Muscle of leg (tissue), 11 donors: ENCODE measurements around the gene ZFP3. TPM values are rescaled to one million over a fixed set of nuclear protein-coding genes. Genes with fewer than 3 reads are reported as not detected.
"Not testable (repeated sequence)": the region's sequence is repeated elsewhere in the genome, so short reads cannot be mapped to it uniquely, and the experiment has no call there.

Experiments
- DNase-seq: peaks from one replicate; pipeline ENCODE4 v3.0.0; 2013
- H3K27ac ChIP-seq: one replicate; pipeline ENCODE4 v1.5.1; 2013; ENCODE audit warnings: mild to moderate bottlenecking, low read length, control low read depth
- H3K27me3 ChIP-seq: one replicate; pipeline ENCODE4 v1.6.1; 2013; ENCODE audit warnings: low read length; ENCODE audit not compliant: control insufficient read depth, insufficient read depth
- H3K36me3 ChIP-seq: one replicate; pipeline ENCODE4 v1.6.1; 2013; ENCODE audit warnings: low read length; ENCODE audit not compliant: control insufficient read depth, insufficient read depth
- H3K4me1 ChIP-seq: one replicate; pipeline ENCODE4 v1.6.1; 2013; ENCODE audit warnings: low read length; ENCODE audit not compliant: control insufficient read depth, insufficient read depth
- H3K4me3 ChIP-seq: one replicate; pipeline ENCODE4 v1.5.1; 2013; ENCODE audit warnings: low read length, control low read depth
- H3K9me3 ChIP-seq: replicated peaks from 2 replicates; pipeline ENCODE4 v1.6.1; 2013; ENCODE audit warnings: low read depth, low read length; ENCODE audit not compliant: control insufficient read depth
- WGBS: methylation state at CpG from one replicate; pipeline ENCODE4 v1.1.5; 2013; ENCODE audit warnings: missing lambda C conversion rate; ENCODE audit not compliant: insufficient coverage; 5-methylcytosine and 5-hydroxymethylcytosine counted together
- polyA plus RNA-seq, 8 donors: library from polyadenylated mRNA; unstranded; fragments of 120-200 nt; gene quantifications; one replicate each; pipeline versions ENCODE4 v1.2.1 to v1.2.3, GENCODE V29; 2013; ENCODE audit warnings: inconsistent platforms in 1 of 8, low replicate concordance in 1 of 8; ENCODE audit not compliant: insufficient read length in 8 of 8, insufficient read depth in 1 of 8
- total RNA-seq: library from RNA; stranded (reverse); fragments of 120-200 nt; gene quantifications from one replicate; pipeline ENCODE4 v1.2.4, GENCODE V29; 2013

ZFP3 gene
- total and polyA plus RNA-seq, 9 donors = 6.3 to 12.6 (median 10.0) TPM

DNA sequence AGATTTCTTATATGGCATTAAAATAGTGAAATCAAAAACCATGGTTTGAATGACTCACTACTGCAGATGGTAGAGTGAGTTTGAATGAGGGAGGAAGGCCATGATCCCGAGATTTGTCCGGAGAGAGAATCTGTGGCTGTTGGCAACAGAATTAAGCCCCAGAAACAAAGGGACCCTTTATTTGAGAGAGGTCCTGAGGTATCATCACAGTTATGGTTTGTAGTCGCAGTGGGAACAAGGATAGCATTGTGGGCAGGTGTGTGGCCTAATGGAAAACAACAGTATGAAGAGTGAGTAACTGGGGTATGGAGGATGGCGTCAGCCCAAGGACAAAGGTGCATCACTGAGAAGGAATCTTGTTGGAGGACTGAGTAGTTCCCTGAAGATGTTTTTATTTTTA is 8.5 kb upstream of the ZFP3 start:
- no peak overlapping the region for H3K27ac ChIP-seq
- WGBS = 80% methylated on average over 3 of the region's 4 CpGs

DNA sequence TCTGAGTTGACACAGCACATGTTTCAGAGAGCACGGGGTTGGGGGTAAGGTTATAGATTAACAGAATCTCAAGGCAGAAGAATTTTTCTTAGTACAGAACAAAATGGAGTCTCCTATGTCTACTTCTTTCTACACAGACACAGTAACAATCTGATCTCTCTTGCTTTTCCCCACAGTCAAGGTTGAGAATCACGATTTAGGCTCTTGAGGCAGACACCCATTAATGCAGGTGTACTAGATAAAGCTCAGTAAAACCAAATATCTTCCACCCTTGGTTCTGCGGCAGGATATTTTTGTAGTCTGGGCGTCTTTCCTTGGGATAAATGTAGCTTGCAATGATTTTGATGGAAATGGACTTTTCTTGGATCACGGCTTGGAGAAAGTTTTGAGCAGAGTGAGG is 2.8 kb upstream of the ZFP3 start:
- not testable (repeated sequence) for H3K9me3 ChIP-seq, DNase-seq, H3K36me3 ChIP-seq, H3K4me3 ChIP-seq, H3K27ac ChIP-seq, H3K27me3 ChIP-seq
- 100% methylated on average over 3 of the region's 5 CpGs for WGBS
- H3K4me1 ChIP-seq = peaks cover 11% of the 10 kb centered on the region

More for the DNA sequence above, 8.5 kb upstream of the ZFP3 start:
- no peaks in the 10 kb centered on the region for H3K9me3 ChIP-seq
- no peak overlapping the region for H3K4me3 ChIP-seq
- H3K36me3 ChIP-seq = no peaks in the 10 kb centered on the region
- no peaks in the 10 kb centered on the region for H3K4me1 ChIP-seq
- no peak for DNase-seq
- H3K27me3 ChIP-seq = no peaks in the 10 kb centered on the region

DNA sequence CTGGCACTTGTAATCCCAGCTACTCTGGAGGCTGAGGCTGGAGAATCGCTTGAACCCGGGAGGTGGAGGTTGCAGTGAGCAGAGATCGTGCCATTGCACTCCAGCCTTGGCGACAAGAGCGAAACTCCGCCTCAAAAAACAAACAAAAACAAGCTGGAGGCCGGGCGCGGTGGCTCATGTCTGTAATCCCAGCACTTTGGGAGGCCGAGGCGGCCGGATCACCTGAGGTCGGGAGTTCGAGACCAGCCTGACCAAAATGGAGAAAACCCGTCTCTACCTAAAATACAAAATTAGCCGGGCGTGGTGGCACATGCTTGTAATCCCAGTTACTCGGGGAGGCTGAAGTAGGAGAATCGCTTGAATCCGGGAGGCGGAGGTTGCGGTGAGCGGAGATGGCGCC is 992 bp upstream of the ZFP3 start:
- not testable (repeated sequence) for H3K36me3 ChIP-seq, H3K9me3 ChIP-seq, H3K4me3 ChIP-seq, DNase-seq, H3K27me3 ChIP-seq, H3K27ac ChIP-seq
- 100% methylated on average over 11 of the region's 24 CpGs for WGBS
- peaks cover 11% of the 10 kb centered on the region for H3K4me1 ChIP-seq

DNA sequence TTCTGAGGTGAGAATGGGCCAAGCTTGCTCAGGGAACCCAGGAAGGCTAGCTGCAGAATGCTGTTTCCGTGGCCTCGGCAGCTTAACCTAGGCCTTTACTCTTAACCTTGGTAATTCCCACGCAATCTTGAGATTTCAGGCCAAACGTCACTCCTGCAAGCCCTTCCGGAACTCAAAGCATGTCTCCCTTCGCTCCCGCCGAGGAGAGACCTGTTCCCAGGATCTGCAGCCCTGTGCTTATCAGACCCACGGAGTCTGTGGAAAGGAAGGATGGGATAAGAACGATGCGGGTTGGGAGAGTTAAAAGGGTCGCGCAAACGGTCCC is 524 bp upstream of the ZFP3 start:
- Histone ChIP-seq H3K4me1 (peaks cover 11% of the 10 kb centered on the region), H3K4me3 (peak overlapping the region; percentile 89), H3K27me3 (no peaks in the 10 kb centered on the region), H3K9me3 (peaks cover 2% of the 10 kb centered on the region), H3K36me3 (peaks cover 4% of the 10 kb centered on the region), H3K27ac (peak overlapping the region; percentile 94)
- DNase-seq = no peak
- WGBS = 14% methylated on average over 13 of the region's 14 CpGs

DNA sequence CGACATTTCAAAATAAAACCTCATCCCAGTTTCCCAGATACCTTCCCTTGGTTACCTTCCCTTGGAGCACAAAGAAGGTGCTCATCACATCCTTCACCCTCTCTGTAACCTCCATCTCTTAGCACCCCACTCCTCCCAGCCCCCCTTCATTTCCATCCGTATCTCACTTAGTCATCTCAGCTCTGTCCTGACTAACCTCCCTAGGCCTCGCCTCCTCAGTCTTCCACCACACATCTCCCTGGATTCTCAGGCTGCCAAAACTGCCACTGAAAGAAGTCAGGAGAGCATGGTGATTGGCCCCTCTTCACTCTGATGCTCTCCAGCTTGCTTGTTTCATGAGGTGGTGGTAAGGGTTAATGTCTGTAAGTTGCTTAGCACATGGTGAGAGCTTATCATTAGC is 2.3 kb downstream of the ZFP3 start:
- WGBS = 80% methylated on average over 1 of the region's 3 CpGs
- no peak for DNase-seq

DNA sequence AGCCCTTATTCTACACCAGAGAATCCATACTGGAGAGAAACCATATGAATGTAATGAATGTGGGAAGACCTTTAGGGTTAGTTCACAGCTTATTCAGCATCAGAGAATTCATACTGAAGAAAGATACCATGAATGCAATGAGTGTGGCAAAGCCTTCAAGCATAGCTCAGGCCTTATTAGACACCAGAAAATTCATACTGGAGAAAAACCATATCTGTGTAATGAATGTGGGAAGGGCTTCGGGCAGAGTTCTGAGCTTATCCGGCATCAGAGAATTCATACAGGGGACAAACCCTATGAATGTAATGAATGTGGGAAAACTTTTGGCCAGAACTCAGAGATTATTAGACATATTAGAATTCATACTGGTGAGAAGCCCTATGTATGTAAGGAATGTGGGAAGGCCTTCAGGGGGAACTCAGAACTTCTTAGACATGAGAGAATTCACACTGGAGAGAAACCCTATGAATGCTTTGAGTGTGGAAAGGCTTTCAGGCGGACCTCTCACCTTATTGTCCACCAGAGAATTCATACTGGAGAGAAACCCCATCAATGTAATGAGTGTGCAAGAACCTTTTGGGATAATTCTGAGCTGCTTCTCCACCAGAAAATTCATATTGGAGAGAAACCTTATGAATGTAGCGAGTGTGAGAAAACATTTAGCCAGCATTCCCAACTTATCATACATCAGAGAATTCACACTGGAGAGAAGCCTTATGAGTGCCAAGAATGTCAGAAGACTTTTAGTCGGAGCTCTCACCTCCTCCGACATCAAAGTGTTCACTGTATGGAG is 14.1 kb downstream of the ZFP3 start:
- Histone ChIP-seq H3K36me3 (peaks cover 48% of the 10 kb centered on the region), H3K9me3 (peaks cover 83% of the 10 kb centered on the region), H3K4me1 (peaks cover 5% of the 10 kb centered on the region), H3K27ac (no peak overlapping the region), H3K27me3 (no peaks in the 10 kb centered on the region), H3K4me3 (no peak overlapping the region)
- WGBS = no CpG with 5 or more reads among the region's 6 CpGs
- DNase-seq = no peak

More for the DNA sequence above, 2.3 kb downstream of the ZFP3 start:
- Histone ChIP-seq H3K27ac (no peak overlapping the region), H3K4me1 (peaks cover 11% of the 10 kb centered on the region), H3K36me3 (peaks cover 6% of the 10 kb centered on the region), H3K9me3 (peaks cover 14% of the 10 kb centered on the region), H3K27me3 (no peaks in the 10 kb centered on the region), H3K4me3 (no peak overlapping the region)

DNA sequence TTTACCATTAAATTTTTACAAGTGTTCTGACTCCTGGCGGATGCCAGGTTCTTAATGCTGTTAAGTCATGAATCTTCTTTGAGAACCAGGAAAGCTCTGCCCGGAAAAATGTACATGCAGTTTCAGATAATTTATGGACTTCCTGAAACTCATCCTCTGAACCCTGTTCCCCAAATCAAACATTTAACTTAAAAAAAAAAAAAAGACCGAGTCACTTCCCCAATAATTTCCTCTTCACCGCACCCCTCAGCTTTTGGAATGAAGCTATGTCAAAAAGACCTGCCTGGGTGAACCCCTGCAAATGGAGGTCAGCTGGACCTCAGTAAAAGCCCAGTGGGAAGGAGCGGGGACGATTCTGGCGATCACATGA is 18.4 kb downstream of the ZFP3 start:
- 15% methylated on average over 4 of the region's 7 CpGs for WGBS
- Histone ChIP-seq H3K27me3 (no peaks in the 10 kb centered on the region), H3K36me3 (peaks cover 17% of the 10 kb centered on the region), H3K27ac (peak overlapping the region; percentile 17), H3K4me3 (peak overlapping the region; percentile 81), H3K9me3 (peaks cover 46% of the 10 kb centered on the region), H3K4me1 (peaks cover 5% of the 10 kb centered on the region)
- DNase-seq = no peak

DNA sequence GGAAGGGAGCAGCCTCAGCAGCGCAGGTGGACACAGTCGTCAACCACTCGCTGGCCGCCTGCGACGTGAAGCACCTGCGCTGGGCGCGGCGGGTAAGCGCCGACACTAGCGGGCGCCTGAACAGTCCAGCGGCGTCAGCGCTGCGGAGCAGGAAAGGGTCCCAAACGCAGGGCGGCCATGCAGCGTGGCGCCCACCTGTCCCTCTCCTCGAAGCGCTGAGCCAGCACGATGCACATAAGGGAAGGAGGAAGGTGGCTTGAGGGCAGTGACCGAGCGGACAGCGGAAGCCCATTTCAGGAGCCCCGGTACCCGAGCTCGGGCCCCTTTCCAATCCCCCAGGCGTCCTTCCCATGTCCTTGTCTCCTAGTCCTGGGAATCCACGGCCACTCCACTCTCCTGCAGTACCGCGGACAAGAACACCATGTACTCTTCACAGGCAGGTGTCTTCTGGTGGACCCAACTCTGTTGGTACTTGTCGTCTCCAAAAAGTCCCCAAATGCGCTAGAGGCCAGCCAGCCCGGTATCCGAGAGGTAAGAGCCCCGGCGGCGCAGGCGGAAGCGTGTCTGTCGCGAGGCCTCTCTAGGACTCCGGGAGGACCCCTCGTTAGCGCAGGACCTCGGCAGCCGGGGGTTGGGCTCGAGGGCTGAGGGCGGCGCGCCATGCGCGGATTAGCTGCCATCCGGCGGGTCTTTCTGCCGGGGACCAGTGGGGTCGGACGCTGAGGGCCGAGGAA is 19.0 kb downstream of the ZFP3 start:
- peak overlapping the region; percentile 81 for H3K4me3 ChIP-seq
- peaks cover 5% of the 10 kb centered on the region for H3K4me1 ChIP-seq
- peak overlapping the region; percentile 88 for H3K27ac ChIP-seq
- peak; percentile 90 for DNase-seq
- WGBS = under 1% methylated on average over 61 of the region's 63 CpGs
- H3K9me3 ChIP-seq = peaks cover 40% of the 10 kb centered on the region
- no peaks in the 10 kb centered on the region for H3K27me3 ChIP-seq
- H3K36me3 ChIP-seq = peaks cover 12% of the 10 kb centered on the region

DNA sequence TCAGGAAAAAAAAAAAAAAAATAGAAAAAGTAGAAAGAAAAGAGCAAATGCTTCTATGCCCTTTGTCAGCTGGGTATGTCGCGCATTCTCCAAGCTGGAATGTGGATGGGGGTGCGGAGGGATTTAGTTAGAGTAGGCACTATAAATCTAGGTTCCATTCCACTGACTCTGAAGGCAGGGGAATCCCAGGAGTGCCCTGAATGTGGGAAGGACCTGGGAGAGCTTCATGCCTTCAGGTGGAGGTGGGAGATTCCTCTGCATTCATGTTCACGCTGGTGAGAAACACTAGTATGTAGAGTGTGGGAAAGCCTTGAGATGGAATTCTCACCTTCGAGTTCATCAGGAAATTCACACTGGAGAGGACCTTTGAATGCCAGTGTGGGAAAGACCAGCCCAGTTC is 21.0 kb downstream of the ZFP3 start:
- Histone ChIP-seq H3K9me3 (peaks cover 20% of the 10 kb centered on the region), H3K4me1 (peaks cover 5% of the 10 kb centered on the region), H3K27me3 (no peaks in the 10 kb centered on the region), H3K4me3 (no peak overlapping the region), H3K27ac (no peak overlapping the region), H3K36me3 (no peaks in the 10 kb centered on the region)
- 87% methylated on average over 3 of the region's 5 CpGs for WGBS
- no peak for DNase-seq

DNA sequence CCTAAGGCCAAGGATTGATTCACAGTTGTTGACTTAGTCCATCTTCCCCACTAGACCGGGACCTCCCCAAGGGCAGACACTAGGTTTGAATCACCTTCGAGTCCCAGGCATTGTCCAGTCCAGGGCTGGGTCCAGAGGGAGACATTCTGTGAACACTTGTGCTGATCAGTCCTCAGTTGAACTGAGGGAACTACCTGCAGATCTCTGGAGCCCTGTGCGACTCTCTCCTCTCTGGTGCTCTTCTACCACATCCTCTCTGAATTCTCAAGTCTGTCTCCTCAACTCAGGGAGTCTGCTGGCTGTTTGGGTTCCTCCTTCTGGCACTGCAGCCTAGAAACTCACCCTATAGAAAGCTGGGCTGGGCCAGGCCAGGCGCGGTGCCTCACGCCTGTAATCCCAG is 22.6 kb downstream of the ZFP3 start:
- 70% methylated on average over 6 of the region's 6 CpGs for WGBS
- H3K4me1 ChIP-seq = peaks cover 5% of the 10 kb centered on the region
- H3K36me3 ChIP-seq = peaks cover 1% of the 10 kb centered on the region
- H3K9me3 ChIP-seq = peaks cover 7% of the 10 kb centered on the region
- H3K27ac ChIP-seq = no peak overlapping the region
- no peaks in the 10 kb centered on the region for H3K27me3 ChIP-seq
- no peak overlapping the region for H3K4me3 ChIP-seq
- no peak for DNase-seq
